GM21576 (cell line): ENCODE data around the gene NFASC.

Source experiments
- ATAC-seq: cut with Tn5 transposase; IDR thresholded peaks from one replicate; pipeline ENCODE4 v1.9.1; 2021; ENCODE audit warnings: mild to moderate bottlenecking, moderate library complexity; ENCODE audit not compliant: unreplicated experiment

The NFASC gene

DNA sequence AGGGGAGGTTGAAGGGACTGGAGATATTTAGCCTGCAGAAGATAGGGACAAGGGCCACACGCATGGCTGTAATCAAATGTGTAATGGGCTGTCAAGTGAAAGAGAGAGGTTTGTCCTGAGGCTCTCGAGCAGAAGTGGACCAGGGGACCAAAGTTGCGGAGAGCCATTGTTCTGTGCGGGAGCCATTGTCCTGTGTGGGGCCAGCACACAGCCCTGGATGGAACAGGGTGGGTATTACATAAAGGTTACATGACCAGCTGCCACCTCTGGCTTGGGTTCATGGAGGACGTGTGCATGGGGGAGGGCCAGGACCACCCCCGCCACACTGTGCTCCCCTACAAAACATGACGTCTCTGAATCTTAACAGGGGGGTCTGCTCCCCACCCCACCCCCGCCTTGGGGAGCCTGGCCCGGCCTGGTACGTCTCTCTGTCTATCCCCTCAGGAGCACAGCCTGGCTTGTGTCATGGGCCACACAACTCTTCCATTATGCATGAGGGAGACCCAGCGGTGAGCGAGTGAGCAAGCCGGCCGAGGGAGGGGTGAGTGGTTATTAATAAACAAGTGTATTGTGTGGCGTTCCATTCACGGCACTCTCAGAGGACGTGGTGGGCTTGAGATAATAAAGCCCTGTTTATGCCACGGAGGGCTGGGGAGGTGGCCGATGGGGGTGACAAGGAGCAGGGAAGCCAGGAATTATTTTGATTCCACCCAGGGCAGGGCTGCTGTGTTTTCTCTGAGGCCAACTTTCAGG, at the start of gene NFASC:
NFASC (plus strand) TSS at position 703 of the 753 bp plus-strand sequence. CDS start 73,454 bp downstream, outside the sequence.
- no peak for ATAC-seq

GRCh38 chr1:204821476-204821875, 49.2 kb upstream of the NFASC start:
- no peak for ATAC-seq

GRCh38 chr1:204821924-204822323, 48.7 kb upstream of the NFASC start:
- ATAC-seq = no peak

DNA sequence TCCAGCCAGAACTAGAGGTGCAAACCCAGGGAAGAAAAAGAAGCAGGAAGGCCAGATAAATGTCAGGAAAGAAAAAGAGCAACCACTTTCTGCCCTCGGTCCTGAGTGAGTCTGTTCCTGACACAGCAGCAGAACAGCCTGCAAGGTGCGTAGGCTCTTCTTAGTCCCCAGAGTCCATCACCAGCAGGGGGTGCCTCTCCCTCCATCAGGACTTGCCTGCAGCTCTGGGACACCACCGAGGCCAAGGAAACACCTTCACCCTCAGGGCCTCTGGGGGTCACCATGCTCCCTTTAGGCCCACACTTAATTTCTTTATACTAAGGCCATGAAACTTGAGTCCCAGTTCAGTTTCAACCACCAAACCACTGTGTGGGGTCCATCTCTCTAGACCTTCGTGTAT, 43.7 kb upstream of the NFASC start:
- ATAC-seq = no peak

GRCh38 chr1:204828352-204828850, 42.3 kb upstream of the NFASC start:
- no peak for ATAC-seq

- no peak for ATAC-seq
Measured at GRCh38 chr1:204829133-204829825, 41.4 kb upstream of the NFASC start.

DNA sequence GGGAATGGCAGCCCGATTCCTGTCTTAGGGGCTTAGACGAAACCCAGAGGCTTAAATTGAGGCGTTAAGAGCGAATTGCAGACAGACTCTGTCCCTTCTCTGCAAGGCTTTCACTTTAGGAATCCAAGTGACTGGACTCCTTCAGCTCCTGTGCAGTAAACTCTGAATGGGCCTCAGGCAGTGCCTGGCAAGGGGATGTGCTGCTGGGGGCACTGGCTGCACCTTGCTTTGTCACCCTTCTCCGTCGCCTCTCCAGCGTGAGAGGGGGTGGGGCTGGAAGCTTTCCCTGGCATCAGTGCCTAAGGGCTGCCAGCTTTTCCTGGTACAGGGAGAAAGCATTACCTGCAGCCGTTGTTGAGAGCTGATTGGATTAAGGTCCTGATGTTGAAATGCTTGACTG, 39.9 kb upstream of the NFASC start:
- no peak for ATAC-seq

DNA sequence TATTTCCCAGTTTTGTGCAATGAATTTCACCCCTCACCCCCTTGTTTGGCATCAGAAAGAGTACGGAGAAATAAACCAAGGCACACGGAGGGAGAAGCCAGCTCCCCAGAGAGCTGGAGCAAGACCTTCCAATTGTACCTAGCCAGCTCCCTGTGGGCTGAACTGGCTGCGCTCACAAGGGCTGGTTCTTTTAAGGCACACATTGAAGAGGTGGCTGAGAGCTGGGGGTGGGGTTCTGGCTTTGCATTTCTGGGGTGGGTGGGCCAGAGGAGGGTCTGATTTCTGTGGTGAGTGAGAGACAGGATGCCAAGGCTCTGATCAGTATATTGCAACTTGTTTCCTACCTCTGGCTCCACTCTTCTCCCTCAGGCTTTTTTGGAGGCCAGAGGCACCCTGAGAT, 39.5 kb upstream of the NFASC start:
- ATAC-seq = no peak

DNA sequence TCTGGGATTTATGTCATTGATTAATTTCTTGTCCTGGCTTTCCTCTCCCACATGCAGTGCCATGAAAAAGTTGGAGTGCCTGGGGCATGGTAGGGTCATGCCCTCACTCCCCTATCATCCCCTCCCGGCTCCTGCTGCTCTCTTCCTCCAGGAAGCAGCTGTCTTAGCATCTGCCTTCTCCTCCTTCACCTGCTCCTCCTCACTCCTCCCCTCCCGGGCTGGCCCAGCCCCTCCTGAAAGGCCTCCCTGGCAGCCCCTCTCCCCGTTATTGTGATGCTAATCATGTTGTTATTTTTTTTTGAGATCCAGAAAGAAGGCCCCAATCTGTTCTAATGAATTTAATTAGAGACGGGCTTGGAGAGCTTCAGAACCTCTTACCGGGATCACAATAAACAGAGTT, 36.3 kb upstream of the NFASC start:
- ATAC-seq = no peak

GRCh38 chr1:204834752-204835151, 35.9 kb upstream of the NFASC start:
- no peak for ATAC-seq

- ATAC-seq = no peak
Measured at GRCh38 chr1:204835737-204836136, 34.9 kb upstream of the NFASC start.

- no peak for ATAC-seq
Measured at GRCh38 chr1:204836856-204837255, 33.8 kb upstream of the NFASC start.

DNA sequence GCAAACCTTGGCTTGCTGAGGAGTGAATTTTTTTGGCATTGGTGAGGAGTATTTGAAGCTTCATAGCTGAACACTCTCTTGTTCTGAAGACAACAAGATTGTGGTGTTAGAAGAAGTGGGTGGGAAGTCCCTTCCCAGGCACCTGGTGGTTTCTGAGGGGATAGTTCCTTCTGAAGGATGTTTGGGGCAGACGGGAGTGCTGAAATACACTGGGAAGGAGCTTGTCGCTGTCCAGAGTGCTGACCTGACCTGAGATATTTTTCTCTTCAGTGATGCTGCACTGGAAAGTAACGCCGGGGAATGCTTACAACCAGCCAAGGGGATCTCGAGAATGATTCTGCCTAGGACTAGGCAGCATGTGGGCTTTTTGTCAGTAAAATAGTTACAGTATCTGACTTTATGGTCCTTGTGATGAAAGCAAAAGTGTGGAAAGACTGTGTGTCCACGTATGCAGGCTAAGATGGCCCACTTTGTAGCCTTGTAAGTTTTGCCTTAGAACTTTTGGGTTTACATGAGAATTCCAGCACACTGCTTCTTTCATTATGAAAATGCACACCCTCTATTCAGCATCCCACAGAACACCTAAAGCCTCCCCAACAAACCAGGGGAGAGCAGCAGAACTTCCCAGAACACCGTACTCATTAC, 33.1 kb upstream of the NFASC start:
- ATAC-seq = no peak

- no peak for ATAC-seq
Measured at GRCh38 chr1:204841316-204841715, 29.3 kb upstream of the NFASC start.

GRCh38 chr1:204841798-204842197, 28.9 kb upstream of the NFASC start:
- ATAC-seq = no peak

- ATAC-seq = no peak
Measured at GRCh38 chr1:204842369-204842768, 28.3 kb upstream of the NFASC start.

DNA sequence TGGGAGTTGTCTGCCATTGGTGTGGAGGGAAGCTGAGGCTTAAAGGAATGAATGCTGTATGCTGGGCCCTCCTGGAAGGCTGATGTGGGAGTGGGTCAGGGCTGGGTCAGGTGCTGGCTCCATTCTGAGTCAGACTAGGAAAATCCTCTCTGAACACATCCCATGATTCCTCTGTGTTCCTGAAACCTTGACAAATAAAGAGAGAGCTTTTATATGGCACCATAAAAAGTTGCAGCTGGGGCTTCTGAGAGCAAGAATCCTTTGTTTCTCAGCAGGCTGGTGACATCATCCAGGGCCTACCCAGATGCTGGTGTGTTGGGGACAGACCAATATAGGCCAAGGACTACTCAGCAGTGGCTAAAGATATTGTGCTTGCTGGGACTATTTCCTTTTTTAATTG, 27.8 kb upstream of the NFASC start:
- ATAC-seq = no peak

GRCh38 chr1:204846546-204846945, 24.1 kb upstream of the NFASC start:
- ATAC-seq = no peak

DNA sequence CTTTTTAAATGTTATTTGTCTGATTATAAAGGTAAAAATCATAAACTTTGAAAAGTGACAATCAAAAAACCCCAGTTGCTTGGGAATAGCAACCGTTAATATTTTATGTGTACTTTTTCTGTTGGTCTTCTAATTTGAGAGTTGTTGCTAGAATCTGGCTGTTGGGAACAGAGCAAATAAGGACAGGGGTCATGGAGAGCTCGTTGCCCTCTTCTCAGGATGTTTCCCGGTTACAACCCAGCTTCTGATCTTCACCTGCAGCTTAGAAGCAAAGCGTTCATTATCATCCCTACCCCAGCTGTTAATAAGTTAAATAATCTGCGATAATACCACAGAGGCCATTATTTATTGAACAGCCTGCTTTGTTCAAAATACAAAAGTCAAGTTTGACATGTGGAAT, 22.1 kb upstream of the NFASC start:
- ATAC-seq = no peak

DNA sequence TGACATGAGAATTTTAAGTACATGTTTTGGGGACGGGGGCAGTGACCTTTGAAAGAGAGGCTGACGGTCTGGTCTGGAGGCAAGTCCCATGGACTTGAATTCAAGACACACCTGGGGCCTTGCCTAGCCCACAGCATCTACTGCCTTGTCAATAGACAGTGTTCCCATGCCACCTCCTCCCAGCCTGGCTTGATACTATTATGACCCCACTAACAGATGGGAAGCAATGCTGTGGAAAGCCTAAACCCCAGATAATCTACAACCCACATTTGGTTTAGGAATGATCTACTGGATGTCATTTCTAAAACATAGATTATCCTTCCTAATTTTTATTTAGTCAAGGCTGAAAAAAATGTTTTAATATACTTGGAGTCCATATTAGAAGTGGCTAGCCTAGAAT, 17.8 kb upstream of the NFASC start:
- ATAC-seq = no peak

DNA sequence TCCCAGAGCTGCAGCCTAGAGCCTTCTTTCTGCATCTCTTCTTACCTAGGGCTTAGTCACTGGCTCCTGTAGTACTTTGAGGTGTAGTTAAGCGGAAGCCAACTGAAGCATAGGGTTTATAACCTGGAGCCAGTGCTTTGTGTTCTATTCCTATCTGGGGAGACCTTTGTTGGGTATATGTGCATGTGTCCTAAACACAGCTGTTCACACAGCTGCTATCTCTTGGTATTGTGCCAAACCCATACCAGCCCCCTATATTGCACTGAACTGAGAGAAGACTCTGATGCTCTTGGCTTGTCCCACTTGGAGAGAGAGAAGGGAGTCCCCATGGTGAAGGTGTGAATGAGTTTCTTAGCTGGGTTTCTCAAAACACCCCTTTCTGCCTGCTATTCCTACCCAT, 17.2 kb upstream of the NFASC start:
- ATAC-seq = no peak

DNA sequence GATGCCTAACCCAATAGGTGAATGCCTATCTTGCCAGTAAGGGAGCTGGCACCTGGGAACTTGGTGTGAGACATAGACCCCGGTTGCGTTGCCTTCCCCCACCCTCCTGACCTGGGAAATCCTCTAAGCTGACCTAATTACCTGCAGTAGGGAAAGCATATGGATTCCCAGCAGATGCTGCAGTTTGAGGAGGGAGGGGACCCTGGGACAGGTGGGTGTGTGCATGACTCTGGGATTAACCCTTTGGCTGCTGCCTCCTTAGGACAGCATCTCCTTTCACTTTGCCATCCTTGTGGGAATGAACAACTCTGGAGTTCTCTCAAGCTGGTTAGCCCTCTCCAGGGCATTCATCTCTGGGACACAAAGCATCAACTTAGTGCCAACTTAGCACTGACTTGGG, 16.4 kb upstream of the NFASC start:
- ATAC-seq = no peak
